Upper lobe of left lung (tissue), 4 donors: Measurements from ENCODE around the gene IGSF9B.

Experiments used
- EP300 ChIP-seq, 4 donors: sonication (generic); formaldehyde crosslinking; IDR thresholded peaks; one replicate each; pipeline ENCODE4 v1.5.1; 2017; ENCODE audit warnings: antibody characterized with exemption in 4 of 4, control low read depth in 2 of 4
- POLR2A ChIP-seq, 4 donors: fragments of 450-650 bp; IDR thresholded peaks; one replicate each; pipeline ENCODE4 v1.5.1; 2016 to 2017; ENCODE audit warnings: antibody characterized with exemption in 4 of 4, mild to moderate bottlenecking in 2 of 4
- TF ChIP-seq, protein P1 (sequence below), 6 experiments: fragments of 450-650 bp in 4 of 6; fragments of 200-600 bp in 2 of 6; sonication (generic) in 2 of 6; IDR thresholded peaks; one replicate each; pipeline ENCODE4 v1.5.1; 2016 to 2019; ENCODE audit warnings: antibody characterized with exemption in 6 of 6

- TF ChIP-seq, protein P1, sequence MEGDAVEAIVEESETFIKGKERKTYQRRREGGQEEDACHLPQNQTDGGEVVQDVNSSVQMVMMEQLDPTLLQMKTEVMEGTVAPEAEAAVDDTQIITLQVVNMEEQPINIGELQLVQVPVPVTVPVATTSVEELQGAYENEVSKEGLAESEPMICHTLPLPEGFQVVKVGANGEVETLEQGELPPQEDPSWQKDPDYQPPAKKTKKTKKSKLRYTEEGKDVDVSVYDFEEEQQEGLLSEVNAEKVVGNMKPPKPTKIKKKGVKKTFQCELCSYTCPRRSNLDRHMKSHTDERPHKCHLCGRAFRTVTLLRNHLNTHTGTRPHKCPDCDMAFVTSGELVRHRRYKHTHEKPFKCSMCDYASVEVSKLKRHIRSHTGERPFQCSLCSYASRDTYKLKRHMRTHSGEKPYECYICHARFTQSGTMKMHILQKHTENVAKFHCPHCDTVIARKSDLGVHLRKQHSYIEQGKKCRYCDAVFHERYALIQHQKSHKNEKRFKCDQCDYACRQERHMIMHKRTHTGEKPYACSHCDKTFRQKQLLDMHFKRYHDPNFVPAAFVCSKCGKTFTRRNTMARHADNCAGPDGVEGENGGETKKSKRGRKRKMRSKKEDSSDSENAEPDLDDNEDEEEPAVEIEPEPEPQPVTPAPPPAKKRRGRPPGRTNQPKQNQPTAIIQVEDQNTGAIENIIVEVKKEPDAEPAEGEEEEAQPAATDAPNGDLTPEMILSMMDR (IDR thresholded peaks at IDR 0.05) = no peak
- no peak for TF ChIP-seq POLR2A (IDR thresholded peaks at IDR 0.05)
- no peak for TF ChIP-seq EP300 (IDR thresholded peaks at IDR 0.05)
These were observed 30.1 kb downstream of the IGSF9B start for GRCh38 chr11:133926466-133927246.
